HL-60 (cell line): Measurements from ENCODE around the gene SLC22A16.

Experiments used
- DNase-seq, 2 experiments: peaks; one replicate each; pipeline ENCODE4 v3.0.0-alpha.2; 2010 to 2020; ENCODE audit warnings: low read depth in 1 of 2, low spot score in 1 of 2
- H3K27ac ChIP-seq: fragments of 250-450 bp; sonication (Bioruptor Pico); replicated peaks from 2 replicates; pipeline ENCODE4 v1.5.1; 2020; ENCODE audit warnings: mild to moderate bottlenecking, moderate library complexity
- H3K27me3 ChIP-seq: fragments of 250-450 bp; sonication (Bioruptor Pico); 2 replicates; pipeline ENCODE4 v1.5.1; 2021; ENCODE audit warnings: mild to moderate bottlenecking, moderate library complexity; ENCODE audit not compliant: insufficient read depth, poor library complexity, severe bottlenecking
- H3K4me3 ChIP-seq: replicated peaks from 2 replicates; pipeline ENCODE4 v1.5.1; 2011; ENCODE audit warnings: mild to moderate bottlenecking, control low read depth, low read length; ENCODE audit not compliant: insufficient read depth
- CTCF ChIP-seq: IDR thresholded peaks from one replicate; pipeline ENCODE4 v1.5.1; 2011; ENCODE audit warnings: low read length, control low read depth, inconsistent platforms; ENCODE audit not compliant: insufficient read depth
- GABPA ChIP-seq: IDR thresholded peaks from 2 replicates; pipeline ENCODE4 v1.6.1; 2012; ENCODE audit warnings: low read depth
- POLR2AphosphoS5 ChIP-seq: IDR thresholded peaks from 2 replicates; pipeline ENCODE4 v1.6.1; 2012; ENCODE audit warnings: low read depth
- REST ChIP-seq: IDR thresholded peaks from 2 replicates; pipeline ENCODE4 v1.6.1; 2012; ENCODE audit warnings: low read depth; ENCODE audit not compliant: insufficient replicate concordance
- SPI1 ChIP-seq: IDR thresholded peaks from 2 replicates; pipeline ENCODE4 v1.6.1; 2012; ENCODE audit warnings: low read depth, mild to moderate bottlenecking, borderline replicate concordance

SLC22A16 gene

GRCh38 chr6:110430236-110430635 is 46.2 kb downstream of the SLC22A16 start:
- DNase-seq, result no peak
- Histone ChIP-seq H3K27ac (no peak overlapping the region), H3K4me3 (no peak overlapping the region), H3K27me3 (no peaks in the 10 kb centered on the region)
- TF ChIP-seq GABPA (no peak), POLR2AphosphoS5 (no peak), REST (no peak), CTCF (no peak), SPI1 (no peak)

GRCh38 chr6:110428153-110428552 is 48.3 kb downstream of the SLC22A16 start:
- no peak for TF ChIP-seq REST
- TF ChIP-seq POLR2AphosphoS5, result no peak
- no peak for TF ChIP-seq GABPA
- TF ChIP-seq SPI1, result no peak
- TF ChIP-seq CTCF, result no peak
- no peak overlapping the region for H3K27ac ChIP-seq

GRCh38 chr6:110425816-110426215 is 50.6 kb downstream of the SLC22A16 start:
- no peak for DNase-seq
- no peaks in the 10 kb centered on the region for H3K27me3 ChIP-seq
- TF ChIP-seq GABPA, result no peak
- no peak for TF ChIP-seq POLR2AphosphoS5
- TF ChIP-seq REST, result no peak
- TF ChIP-seq CTCF, result no peak
- no peak for TF ChIP-seq SPI1
- H3K4me3 ChIP-seq, result no peak overlapping the region
- H3K27ac ChIP-seq, result no peak overlapping the region

More at GRCh38 chr6:110428153-110428552, 48.3 kb downstream of the SLC22A16 start:
- no peak for DNase-seq
- Histone ChIP-seq H3K27me3 (no peaks in the 10 kb centered on the region), H3K4me3 (no peak overlapping the region)
